Measurements from ENCODE around the gene SIRT2. TPM values are rescaled to one million over a fixed set of nuclear protein-coding genes. Genes with fewer than 3 reads are reported as not detected.

Gene SIRT2
- polyA plus RNA-seq, 6 donors from 2014 or later = 43.2 to 64.9 (median 54.4) TPM

Other genes with a start within 250 kb of the SIRT2 start
- 10 to 100 TPM in 4 of 6 donors, 1 to 10 TPM in 2; 3.3 to 25.4 (median 14.0) TPM for gene CAPN12, start 155.1 kb downstream of the SIRT2 start, polyA plus RNA-seq (ENCODE audit: low read depth in 6 of 6)
- not detected for gene LGALS7, start 126.1 kb downstream of the SIRT2 start, polyA plus RNA-seq (ENCODE audit: low read depth in 6 of 6)
- 1 to 10 TPM in 1 of 6 donors, not detected in 5; 6.0 TPM for gene LGALS7B, start 110.4 kb downstream of the SIRT2 start, polyA plus RNA-seq (ENCODE audit: low read depth in 6 of 6)
- 1 to 10 TPM in 1 of 6 donors, not detected in 5; 1.4 TPM for gene LGALS4, start 86.7 kb downstream of the SIRT2 start, polyA plus RNA-seq (ENCODE audit: low read depth in 6 of 6)
- gene ECH1, start 67.8 kb downstream of the SIRT2 start, polyA plus RNA-seq (ENCODE audit: low read depth in 6 of 6) = 100 to 1,000 TPM; 234 to 283 (median 274) TPM
- 100 to 1,000 TPM in 3 of 6 donors, 10 to 100 TPM in 3; 29.0 to 116 (median 99.3) TPM for gene HNRNPL, start 49.6 kb downstream of the SIRT2 start, polyA plus RNA-seq (ENCODE audit: low read depth in 6 of 6)
- gene RINL, start 21.3 kb downstream of the SIRT2 start, polyA plus RNA-seq (ENCODE audit: low read depth in 6 of 6) = 10 to 100 TPM; 22.1 to 80.3 (median 50.2) TPM
- 10 to 100 TPM in 5 of 6 donors, 1 to 10 TPM in 1; 6.9 to 16.9 (median 12.1) TPM for gene NFKBIB, start 351 bp upstream of the SIRT2 start, polyA plus RNA-seq (ENCODE audit: low read depth in 6 of 6)
- not detected for gene CCER2, start 12.6 kb upstream of the SIRT2 start, polyA plus RNA-seq (ENCODE audit: low read depth in 6 of 6)
- gene SARS2, start 31.1 kb upstream of the SIRT2 start, polyA plus RNA-seq (ENCODE audit: low read depth in 6 of 6) = 10 to 100 TPM in 5 of 6 donors, 1 to 10 TPM in 1; 3.6 to 16.6 (median 12.5) TPM
- gene MRPS12, start 31.3 kb upstream of the SIRT2 start, polyA plus RNA-seq (ENCODE audit: low read depth in 6 of 6) = 100 to 1,000 TPM in 2 of 6 donors, 10 to 100 TPM in 4; 66.8 to 117 (median 85.1) TPM
- not detected for gene FBXO17, start 76.1 kb upstream of the SIRT2 start, polyA plus RNA-seq (ENCODE audit: low read depth in 6 of 6)
- not detected for gene FBXO27, start 132.9 kb upstream of the SIRT2 start, polyA plus RNA-seq (ENCODE audit: low read depth in 6 of 6)
- not detected for gene ACP7, start 184.8 kb upstream of the SIRT2 start, polyA plus RNA-seq (ENCODE audit: low read depth in 6 of 6)
- 1 to 10 TPM in 5 of 6 donors, under 1 TPM in 1; 0.09 to 2.6 (median 1.7) TPM for gene PAK4, start 226.2 kb upstream of the SIRT2 start, polyA plus RNA-seq (ENCODE audit: low read depth in 6 of 6)